ENCODE measurements around the gene TSHZ1.
"Not testable (repeated sequence)": the region's sequence is repeated elsewhere in the genome, so short reads cannot be mapped to it uniquely, and the experiment has no call there.

The TSHZ1 gene

DNA sequence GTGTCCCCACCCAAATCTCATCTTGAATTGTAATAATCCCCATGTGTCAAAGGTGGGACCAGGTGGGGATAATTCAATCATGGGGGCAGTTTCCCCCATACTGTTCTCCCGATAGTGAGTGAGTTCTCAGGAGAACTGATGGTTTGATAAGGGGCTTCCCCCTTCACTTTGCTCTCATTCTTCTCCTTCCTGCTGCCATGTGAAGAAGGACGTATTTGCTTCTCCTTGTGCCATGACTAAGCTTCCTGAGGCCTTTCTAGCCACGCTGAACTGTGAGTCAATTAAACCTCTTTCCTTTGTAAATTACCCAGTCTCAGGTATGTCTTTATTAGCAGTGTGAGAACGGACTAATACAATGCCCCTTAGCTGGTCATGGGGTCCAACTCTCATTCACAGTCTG, 22.9 kb upstream of the TSHZ1 start:
- not testable (repeated sequence) for H3K36me3 ChIP-seq (ENCODE audit: control insufficient read depth, insufficient read depth, low read length); H3K9me3 ChIP-seq (ENCODE audit: control insufficient read depth, low read length)

DNA sequence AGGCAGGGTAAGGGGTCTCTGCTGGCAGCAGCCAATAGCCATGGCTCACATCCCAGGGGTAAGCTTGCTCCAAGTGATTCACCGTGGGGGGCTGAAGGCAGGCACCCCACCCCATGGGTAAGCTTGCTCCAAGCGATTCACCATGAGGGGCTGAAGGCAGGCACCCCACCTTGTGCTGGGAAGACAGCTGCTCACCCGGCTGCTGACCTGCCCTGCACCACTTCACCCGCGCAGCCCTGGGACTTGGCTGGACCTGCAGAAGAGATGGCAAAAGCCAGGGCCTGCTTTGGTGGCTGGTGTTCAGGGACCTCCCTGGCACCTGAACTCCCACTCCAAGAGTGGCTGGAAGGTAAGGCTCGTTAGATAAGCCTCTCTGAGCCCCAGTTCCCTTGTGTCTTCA, 20.9 kb upstream of the TSHZ1 start:
- H3K4me3 ChIP-seq (ENCODE audit: low read length): no peak overlapping the region
- H3K36me3 ChIP-seq (ENCODE audit: control insufficient read depth, insufficient read depth, low read length): no peaks in the 10 kb centered on the region
- no peaks in the 10 kb centered on the region for H3K9me3 ChIP-seq (ENCODE audit: control insufficient read depth, low read length)
- no peak overlapping the region for H3K9ac ChIP-seq (ENCODE audit: low read length)
- peaks cover 15% of the 10 kb centered on the region for H3K4me1 ChIP-seq (ENCODE audit: control insufficient read depth, insufficient read depth, low read length)
- no peaks in the 10 kb centered on the region for H3K27me3 ChIP-seq (ENCODE audit: control insufficient read depth, insufficient read depth, low read length)

More for the DNA sequence above, 22.9 kb upstream of the TSHZ1 start:
- H3K27me3 ChIP-seq (ENCODE audit: control insufficient read depth, insufficient read depth, low read length); H3K9ac ChIP-seq (ENCODE audit: low read length); H3K4me3 ChIP-seq (ENCODE audit: low read length): not testable (repeated sequence)
- peaks cover 14% of the 10 kb centered on the region for H3K4me1 ChIP-seq (ENCODE audit: control insufficient read depth, insufficient read depth, low read length)

DNA sequence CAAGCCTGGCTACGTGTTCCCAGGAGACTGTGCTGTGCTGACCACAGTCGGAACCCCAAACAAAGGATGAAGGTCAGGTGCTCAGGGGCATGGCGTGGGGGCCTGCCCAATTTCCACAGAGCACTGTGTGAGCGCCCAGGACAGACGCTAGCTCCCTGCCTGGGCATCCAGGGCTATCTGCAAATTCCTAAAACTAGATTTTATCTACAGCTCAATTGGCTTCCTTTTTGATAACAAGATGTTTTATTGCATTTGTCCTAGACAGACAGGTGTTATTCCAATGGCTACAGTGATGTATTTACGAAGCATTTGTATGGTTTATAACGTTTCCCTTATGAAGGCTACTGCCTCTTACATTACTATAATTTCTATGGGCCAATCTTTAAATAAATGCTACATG, 17.7 kb upstream of the TSHZ1 start:
- Histone ChIP-seq H3K9ac (ENCODE audit: low read length) (no peak overlapping the region), H3K9me3 (ENCODE audit: control insufficient read depth, low read length) (no peaks in the 10 kb centered on the region), H3K36me3 (ENCODE audit: control insufficient read depth, insufficient read depth, low read length) (no peaks in the 10 kb centered on the region), H3K4me3 (ENCODE audit: low read length) (no peak overlapping the region), H3K4me1 (ENCODE audit: control insufficient read depth, insufficient read depth, low read length) (peaks cover 15% of the 10 kb centered on the region), H3K27me3 (ENCODE audit: control insufficient read depth, insufficient read depth, low read length) (no peaks in the 10 kb centered on the region)

DNA sequence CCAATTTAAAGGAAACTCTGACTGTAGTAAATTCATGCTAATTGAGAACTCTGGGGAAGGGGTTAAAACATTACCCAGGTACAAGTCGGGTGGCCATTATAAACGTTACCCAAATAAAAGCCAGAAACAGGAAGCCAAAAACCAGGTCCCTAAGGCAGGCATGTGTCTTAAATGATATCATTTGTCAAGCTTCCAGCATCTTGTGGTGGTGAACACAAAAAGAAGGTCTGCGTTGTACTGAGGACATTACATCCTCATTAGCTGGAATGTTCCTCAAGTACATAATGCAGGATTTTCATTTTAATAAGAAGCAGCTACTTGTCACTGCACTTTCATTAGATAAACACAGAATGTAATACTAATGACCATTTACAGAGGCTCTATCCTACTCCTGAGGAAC, 12.6 kb upstream of the TSHZ1 start:
- H3K4me1 ChIP-seq (ENCODE audit: control insufficient read depth, insufficient read depth, low read length): peaks cover 12% of the 10 kb centered on the region
- H3K36me3 ChIP-seq (ENCODE audit: control insufficient read depth, insufficient read depth, low read length): no peaks in the 10 kb centered on the region
- no peak overlapping the region for H3K4me3 ChIP-seq (ENCODE audit: low read length)
- H3K9ac ChIP-seq (ENCODE audit: low read length): no peak overlapping the region
- H3K9me3 ChIP-seq (ENCODE audit: control insufficient read depth, low read length): no peaks in the 10 kb centered on the region
- H3K27me3 ChIP-seq (ENCODE audit: control insufficient read depth, insufficient read depth, low read length): no peaks in the 10 kb centered on the region

DNA sequence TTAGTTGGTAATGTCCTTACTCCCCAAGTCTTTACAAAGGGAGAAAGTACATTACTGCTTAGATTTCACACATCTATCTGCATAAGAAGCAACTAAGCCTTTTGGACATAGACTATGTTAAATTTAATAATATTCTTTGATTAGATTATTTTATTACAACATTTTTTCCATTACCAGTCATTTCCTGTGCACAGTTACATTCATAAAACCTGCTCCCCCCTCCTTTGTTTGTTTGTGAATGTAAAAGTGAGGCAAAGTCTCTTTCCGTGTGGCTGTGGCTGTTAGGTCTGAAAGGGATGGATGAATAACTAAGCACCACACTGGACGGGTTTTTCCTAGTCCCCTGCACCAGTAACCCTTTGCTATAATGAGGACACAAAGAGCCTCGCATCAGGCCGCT, 11.3 kb upstream of the TSHZ1 start:
- Histone ChIP-seq H3K4me3 (ENCODE audit: low read length) (no peak overlapping the region), H3K27me3 (ENCODE audit: control insufficient read depth, insufficient read depth, low read length) (no peaks in the 10 kb centered on the region), H3K4me1 (ENCODE audit: control insufficient read depth, insufficient read depth, low read length) (peaks cover 12% of the 10 kb centered on the region)

DNA sequence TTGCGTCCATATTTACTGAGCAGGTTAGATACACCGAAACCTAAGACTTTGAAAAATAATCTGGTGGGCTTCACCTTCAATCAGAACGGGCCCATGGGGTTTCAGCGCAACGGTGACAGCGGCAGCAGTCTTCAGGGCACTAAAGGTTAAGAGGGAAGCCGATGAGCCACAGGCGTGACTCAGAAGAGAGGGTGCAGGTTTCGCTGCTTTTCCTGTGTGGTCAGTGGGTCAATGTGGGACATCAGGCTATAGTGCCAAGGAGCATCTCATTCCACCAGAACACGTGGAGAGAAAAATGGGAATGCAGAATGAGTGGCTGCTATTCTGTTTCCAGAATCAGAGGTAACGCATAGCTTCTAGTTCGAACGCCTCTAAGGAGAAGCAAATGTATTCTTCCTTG, 10.5 kb upstream of the TSHZ1 start:
- Histone ChIP-seq H3K4me3 (ENCODE audit: low read length) (no peak overlapping the region), H3K4me1 (ENCODE audit: control insufficient read depth, insufficient read depth, low read length) (peaks cover 12% of the 10 kb centered on the region)

More for the DNA sequence above, 11.3 kb upstream of the TSHZ1 start:
- Histone ChIP-seq H3K9me3 (ENCODE audit: control insufficient read depth, low read length) (no peaks in the 10 kb centered on the region), H3K9ac (ENCODE audit: low read length) (no peak overlapping the region), H3K36me3 (ENCODE audit: control insufficient read depth, insufficient read depth, low read length) (no peaks in the 10 kb centered on the region)

DNA sequence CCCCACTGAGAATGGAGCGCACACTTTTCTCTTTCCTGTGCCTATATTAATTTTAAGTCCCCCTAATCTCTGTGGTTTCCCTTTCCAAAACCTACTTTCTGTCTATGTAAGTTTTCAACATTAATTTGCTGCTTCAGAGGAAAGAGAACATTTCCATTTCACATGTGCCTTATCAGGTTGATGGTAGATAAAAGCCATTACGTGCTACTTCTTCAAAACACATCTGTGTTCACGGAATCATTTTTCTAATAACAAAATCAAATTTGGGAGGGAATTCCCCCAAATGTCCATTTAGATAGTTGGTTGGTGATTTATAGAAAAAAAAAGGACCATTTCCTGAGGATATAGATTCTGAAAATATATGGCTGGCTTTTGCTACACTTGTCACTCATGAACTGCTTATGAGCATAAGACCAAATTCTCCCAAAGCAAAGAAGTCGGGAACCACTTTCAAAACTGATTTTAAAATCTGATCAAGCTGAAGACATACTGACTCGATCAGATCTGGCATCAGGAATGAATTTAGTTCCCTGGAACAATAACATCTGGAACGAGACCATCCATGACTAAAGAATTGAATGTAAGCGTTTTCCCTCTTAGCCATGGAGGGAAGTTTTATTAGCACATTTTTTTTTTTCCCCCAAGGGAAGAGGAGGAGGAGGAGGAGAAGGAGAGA, 9.9 kb upstream of the TSHZ1 start:
- peaks cover 12% of the 10 kb centered on the region for H3K4me1 ChIP-seq (ENCODE audit: control insufficient read depth, insufficient read depth, low read length)
- H3K4me3 ChIP-seq (ENCODE audit: low read length): no peak overlapping the region
- H3K36me3 ChIP-seq (ENCODE audit: control insufficient read depth, insufficient read depth, low read length): no peaks in the 10 kb centered on the region
- no peaks in the 10 kb centered on the region for H3K9me3 ChIP-seq (ENCODE audit: control insufficient read depth, low read length)
- H3K27me3 ChIP-seq (ENCODE audit: control insufficient read depth, insufficient read depth, low read length): no peaks in the 10 kb centered on the region
- H3K9ac ChIP-seq (ENCODE audit: low read length): no peak overlapping the region

More for the DNA sequence above, 10.5 kb upstream of the TSHZ1 start:
- Histone ChIP-seq H3K9me3 (ENCODE audit: control insufficient read depth, low read length) (no peaks in the 10 kb centered on the region), H3K9ac (ENCODE audit: low read length) (no peak overlapping the region), H3K27me3 (ENCODE audit: control insufficient read depth, insufficient read depth, low read length) (no peaks in the 10 kb centered on the region), H3K36me3 (ENCODE audit: control insufficient read depth, insufficient read depth, low read length) (no peaks in the 10 kb centered on the region)

DNA sequence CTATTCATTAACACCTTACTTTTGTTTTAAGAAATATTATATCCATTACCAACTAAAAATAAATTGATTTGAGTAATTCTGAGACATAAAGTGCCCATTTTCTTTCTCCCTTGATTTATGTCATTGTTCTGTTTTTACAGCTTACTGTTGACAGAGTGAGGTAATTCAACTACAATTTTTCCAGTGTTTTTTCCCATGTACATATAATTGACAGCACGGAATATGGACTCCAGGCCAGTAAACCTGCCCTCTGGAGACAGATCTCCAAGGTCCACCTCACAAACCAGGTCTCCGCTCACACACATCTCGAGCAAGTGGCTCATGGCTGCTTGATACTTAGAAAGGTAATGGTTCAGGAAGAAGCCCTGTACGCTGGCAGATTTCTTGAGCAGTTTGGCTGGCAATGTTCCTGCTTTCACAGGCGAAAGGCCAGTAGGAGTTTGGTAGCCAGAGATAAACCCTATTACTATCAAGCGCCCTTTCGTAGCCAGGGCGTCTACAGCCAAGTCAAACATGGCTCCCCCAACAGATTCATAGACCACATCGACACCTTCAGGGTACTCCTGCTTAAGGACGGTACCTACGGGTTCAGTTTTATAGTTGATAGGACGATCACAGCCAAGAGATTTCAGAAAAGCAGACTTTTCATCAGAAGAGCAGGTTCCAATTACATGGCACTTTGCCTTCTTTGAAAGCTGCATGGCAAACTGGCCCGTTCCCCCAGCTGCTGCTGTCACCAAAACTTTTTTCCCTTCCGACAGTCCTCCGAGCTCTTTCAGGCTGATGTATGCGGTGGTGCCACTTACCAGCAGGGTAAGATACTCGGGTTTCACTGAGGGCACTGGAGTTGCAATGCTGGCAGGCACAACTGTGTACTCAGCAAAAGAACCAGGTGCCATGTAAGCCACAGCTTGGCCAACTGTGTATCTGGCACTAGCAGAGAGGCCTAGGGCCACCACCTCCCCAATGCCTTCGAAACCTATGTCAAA, 9.0 kb upstream of the TSHZ1 start:
- H3K9ac ChIP-seq (ENCODE audit: low read length): no peak overlapping the region
- no peaks in the 10 kb centered on the region for H3K9me3 ChIP-seq (ENCODE audit: control insufficient read depth, low read length)
- no peaks in the 10 kb centered on the region for H3K27me3 ChIP-seq (ENCODE audit: control insufficient read depth, insufficient read depth, low read length)
- no peaks in the 10 kb centered on the region for H3K36me3 ChIP-seq (ENCODE audit: control insufficient read depth, insufficient read depth, low read length)
- no peak overlapping the region for H3K4me3 ChIP-seq (ENCODE audit: low read length)
- H3K4me1 ChIP-seq (ENCODE audit: control insufficient read depth, insufficient read depth, low read length): peaks cover 12% of the 10 kb centered on the region

DNA sequence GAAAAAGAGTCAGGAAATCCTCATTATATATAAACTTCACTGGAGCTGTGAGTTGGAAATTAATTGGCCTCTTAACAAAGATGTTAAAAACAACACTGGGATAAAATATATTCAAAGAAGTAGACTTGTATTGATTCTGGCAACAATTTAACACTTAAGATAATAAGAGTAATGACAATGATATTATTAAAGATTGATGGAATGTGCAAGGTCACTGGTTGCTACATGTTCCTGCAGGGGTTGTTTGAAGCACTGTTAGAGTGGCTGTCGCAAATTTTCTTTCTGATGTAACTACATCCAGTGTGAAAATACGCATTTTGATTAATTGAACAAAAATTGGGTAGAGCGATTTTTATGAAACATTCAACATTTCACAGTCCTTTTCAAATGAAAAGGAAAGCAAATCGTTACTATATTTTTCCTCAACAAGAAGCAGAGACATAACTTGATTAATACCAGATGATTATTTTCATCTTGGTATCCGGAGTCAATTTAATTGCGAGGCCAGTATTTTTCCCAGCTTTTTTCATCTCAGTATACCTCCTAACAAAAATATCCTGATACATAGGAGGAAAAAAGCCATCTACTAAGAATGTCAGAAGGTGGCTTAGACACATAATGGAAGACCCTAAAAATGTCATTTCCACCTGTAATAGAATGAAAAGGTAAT, 7.8 kb upstream of the TSHZ1 start:
- Histone ChIP-seq H3K36me3 (ENCODE audit: control insufficient read depth, insufficient read depth, low read length) (no peaks in the 10 kb centered on the region), H3K4me1 (ENCODE audit: control insufficient read depth, insufficient read depth, low read length) (peaks cover 23% of the 10 kb centered on the region), H3K27me3 (ENCODE audit: control insufficient read depth, insufficient read depth, low read length) (no peaks in the 10 kb centered on the region), H3K9ac (ENCODE audit: low read length) (no peak overlapping the region), H3K4me3 (ENCODE audit: low read length) (no peak overlapping the region), H3K9me3 (ENCODE audit: control insufficient read depth, low read length) (no peaks in the 10 kb centered on the region)

DNA sequence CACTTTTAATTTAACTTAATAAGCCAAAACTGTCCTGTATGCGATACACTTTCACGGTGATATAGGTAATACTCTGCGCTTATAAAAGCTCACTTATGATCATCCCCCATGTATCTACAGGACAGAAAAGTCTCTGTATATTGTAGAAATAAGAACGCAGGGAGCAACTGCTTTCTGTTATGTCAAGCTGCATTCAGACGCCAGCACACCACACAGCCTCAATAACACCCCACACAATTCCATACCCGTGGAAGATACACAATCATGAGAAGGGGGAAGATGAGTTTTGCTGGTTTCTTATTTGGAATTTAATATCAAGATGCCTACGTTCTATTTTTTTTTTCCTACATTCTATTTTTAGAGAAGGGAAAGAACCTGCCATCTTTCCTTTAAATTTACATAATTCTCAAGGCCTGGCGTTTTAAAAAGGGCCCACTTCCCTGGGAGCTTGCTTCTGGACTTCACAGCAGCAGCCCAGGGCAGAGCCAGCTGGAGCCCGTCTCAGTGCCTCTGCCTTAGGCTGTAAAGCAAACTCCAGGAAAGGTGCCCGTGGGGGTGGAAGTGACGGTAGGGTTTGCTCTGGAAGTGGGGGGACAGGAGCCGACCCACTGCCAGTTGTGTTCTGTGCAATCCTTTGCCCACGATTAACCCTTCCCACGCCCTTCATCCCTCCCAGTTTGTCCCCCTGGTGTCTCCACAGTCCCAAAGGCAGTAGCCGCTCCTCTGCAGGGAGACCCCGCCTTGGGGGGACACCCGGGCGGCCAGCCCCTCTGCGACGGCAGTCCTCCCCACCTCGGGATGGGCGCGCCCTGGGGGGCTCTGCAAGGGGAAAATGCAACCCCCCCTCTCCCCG, 7.0 kb upstream of the TSHZ1 start:
- no peak overlapping the region for H3K9ac ChIP-seq (ENCODE audit: low read length)

DNA sequence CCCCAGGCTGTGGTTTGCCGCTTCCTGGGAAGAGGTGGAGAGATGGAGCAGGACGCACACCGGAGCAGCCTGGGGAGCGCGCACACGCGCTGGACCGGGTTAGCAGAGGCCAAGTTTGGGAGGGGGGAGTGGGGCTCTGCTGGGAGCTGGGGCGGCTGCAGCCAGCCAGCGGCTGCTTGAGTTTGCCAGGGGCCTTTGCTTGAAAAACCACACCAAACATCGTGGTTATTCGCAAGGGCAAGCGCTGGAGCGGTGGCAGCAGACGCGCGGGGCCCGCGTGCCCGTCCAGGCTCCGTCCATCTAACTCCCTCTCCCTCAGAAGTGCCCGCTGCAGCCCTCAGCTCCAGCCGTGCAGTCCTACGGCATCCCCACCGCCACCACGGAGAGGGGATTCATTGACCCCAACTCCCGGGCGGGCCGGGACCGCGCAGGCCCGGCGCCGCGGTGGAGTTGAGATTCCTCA, 6.3 kb upstream of the TSHZ1 start:
- Histone ChIP-seq H3K9me3 (ENCODE audit: control insufficient read depth, low read length) (no peaks in the 10 kb centered on the region), H3K9ac (ENCODE audit: low read length) (peak overlapping the region; percentile 17), H3K4me3 (ENCODE audit: low read length) (no peak overlapping the region), H3K4me1 (ENCODE audit: control insufficient read depth, insufficient read depth, low read length) (peaks cover 23% of the 10 kb centered on the region), H3K36me3 (ENCODE audit: control insufficient read depth, insufficient read depth, low read length) (no peaks in the 10 kb centered on the region), H3K27me3 (ENCODE audit: control insufficient read depth, insufficient read depth, low read length) (no peaks in the 10 kb centered on the region)

More for the DNA sequence above, 7.0 kb upstream of the TSHZ1 start:
- peaks cover 23% of the 10 kb centered on the region for H3K4me1 ChIP-seq (ENCODE audit: control insufficient read depth, insufficient read depth, low read length)
- no peak overlapping the region for H3K4me3 ChIP-seq (ENCODE audit: low read length)
- H3K36me3 ChIP-seq (ENCODE audit: control insufficient read depth, insufficient read depth, low read length): no peaks in the 10 kb centered on the region
- no peaks in the 10 kb centered on the region for H3K9me3 ChIP-seq (ENCODE audit: control insufficient read depth, low read length)
- H3K27me3 ChIP-seq (ENCODE audit: control insufficient read depth, insufficient read depth, low read length): no peaks in the 10 kb centered on the region
